GM23338 (cell line): ENCODE data around the gene OR10S1.

Experiments
- CREB1 ChIP-seq: fragments of 250-450 bp; sonication (Bioruptor Pico); IDR thresholded peaks from 2 replicates; pipeline ENCODE4 v1.5.0; 2020; ENCODE audit warnings: low read depth, mild to moderate bottlenecking, moderate library complexity
- EZH2 ChIP-seq: fragments of 200-600 bp; sonication (generic); IDR thresholded peaks from one replicate; pipeline ENCODE4 v1.8.0; 2017; ENCODE audit warnings: antibody characterized with exemption, mild to moderate bottlenecking, low read depth; ENCODE audit not compliant: unreplicated experiment
- EZH2phosphoT487 ChIP-seq: fragments of 200-600 bp; sonication (generic); IDR thresholded peaks from one replicate; pipeline ENCODE4 v1.8.1; 2018; ENCODE audit warnings: antibody characterized with exemption; ENCODE audit not compliant: unreplicated experiment
- JUNB ChIP-seq: IDR thresholded peaks from one replicate; pipeline ENCODE4 v1.6.1; 2016; ENCODE audit warnings: antibody characterized with exemption; ENCODE audit not compliant: unreplicated experiment
- NANOG ChIP-seq: IDR thresholded peaks from 2 replicates; pipeline ENCODE4 v1.6.1; 2016; ENCODE audit warnings: antibody characterized with exemption, borderline replicate concordance
- POLR2AphosphoS5 ChIP-seq: IDR thresholded peaks from 2 replicates; pipeline ENCODE4 v1.6.1; 2016; ENCODE audit warnings: antibody characterized with exemption, low read depth
- STAT1 ChIP-seq: IDR thresholded peaks from one replicate; pipeline ENCODE4 v1.6.1; 2016; ENCODE audit warnings: antibody characterized with exemption; ENCODE audit not compliant: unreplicated experiment
- ZNF114 ChIP-seq: fragments of 250-450 bp; sonication (Bioruptor Pico); IDR thresholded peaks from 2 replicates; pipeline ENCODE4 v1.5.0; 2020; ENCODE audit warnings: mild to moderate bottlenecking, moderate library complexity
- ZNF331 ChIP-seq: fragments of 250-450 bp; sonication (Bioruptor Pico); IDR thresholded peaks from 2 replicates; pipeline ENCODE4 v1.5.0; 2020; ENCODE audit warnings: low read depth, mild to moderate bottlenecking, moderate library complexity
- TF ChIP-seq, protein P1 (sequence below), 2 experiments: fragments of 200-600 bp in 1 of 2; sonication (generic) in 1 of 2; conservative IDR thresholded peaks; 2 replicates each; pipeline versions ENCODE4 v1.5.1 to v1.6.1; 2016 to 2017; ENCODE audit warnings: antibody characterized with exemption in 2 of 2, low read depth in 2 of 2, mild to moderate bottlenecking in 2 of 2, moderate library complexity in 1 of 2
- TF ChIP-seq, protein P2 (sequence below): IDR thresholded peaks from one replicate; pipeline ENCODE4 v1.6.1; 2018; ENCODE audit warnings: antibody characterized with exemption; ENCODE audit not compliant: unreplicated experiment

DNA sequence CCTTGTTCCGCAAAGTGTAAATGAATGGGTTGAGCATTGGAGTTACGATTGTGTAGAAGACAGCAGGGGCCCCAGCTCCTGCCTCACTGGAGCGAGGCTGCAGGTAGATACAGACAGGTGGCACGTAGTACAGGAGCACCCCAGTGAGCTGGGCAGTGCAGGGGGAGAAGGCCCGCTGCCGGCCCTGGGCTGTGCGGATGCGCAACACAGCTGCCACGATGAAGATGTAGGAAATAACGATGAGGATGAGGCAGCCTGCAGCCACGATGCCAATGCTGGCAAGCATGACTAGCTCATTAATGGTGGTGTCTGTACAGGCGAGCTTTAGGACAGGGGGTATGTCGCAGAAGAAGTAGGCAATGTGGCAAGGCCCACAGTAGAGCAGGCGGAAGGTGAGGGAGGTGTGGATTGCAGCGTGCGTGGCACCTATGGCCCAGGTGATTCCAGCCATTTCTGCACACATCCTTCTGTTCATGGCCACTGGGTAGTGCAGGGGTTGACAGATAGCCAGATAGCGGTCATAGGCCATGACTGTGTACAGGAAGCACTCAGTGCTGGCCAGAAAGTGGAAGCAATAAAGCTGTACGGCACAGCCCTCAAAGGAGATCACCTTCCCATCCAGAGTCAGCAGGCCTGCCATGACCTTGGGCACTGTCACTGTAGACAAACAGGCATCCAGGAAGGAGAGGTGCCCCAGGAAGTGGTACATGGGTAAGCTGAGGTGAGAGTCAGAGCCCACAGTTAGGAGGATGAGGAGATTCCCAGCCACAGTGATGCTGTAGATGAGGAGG, 616 bp downstream of the OR10S1 start:
- TF ChIP-seq, protein P1, sequence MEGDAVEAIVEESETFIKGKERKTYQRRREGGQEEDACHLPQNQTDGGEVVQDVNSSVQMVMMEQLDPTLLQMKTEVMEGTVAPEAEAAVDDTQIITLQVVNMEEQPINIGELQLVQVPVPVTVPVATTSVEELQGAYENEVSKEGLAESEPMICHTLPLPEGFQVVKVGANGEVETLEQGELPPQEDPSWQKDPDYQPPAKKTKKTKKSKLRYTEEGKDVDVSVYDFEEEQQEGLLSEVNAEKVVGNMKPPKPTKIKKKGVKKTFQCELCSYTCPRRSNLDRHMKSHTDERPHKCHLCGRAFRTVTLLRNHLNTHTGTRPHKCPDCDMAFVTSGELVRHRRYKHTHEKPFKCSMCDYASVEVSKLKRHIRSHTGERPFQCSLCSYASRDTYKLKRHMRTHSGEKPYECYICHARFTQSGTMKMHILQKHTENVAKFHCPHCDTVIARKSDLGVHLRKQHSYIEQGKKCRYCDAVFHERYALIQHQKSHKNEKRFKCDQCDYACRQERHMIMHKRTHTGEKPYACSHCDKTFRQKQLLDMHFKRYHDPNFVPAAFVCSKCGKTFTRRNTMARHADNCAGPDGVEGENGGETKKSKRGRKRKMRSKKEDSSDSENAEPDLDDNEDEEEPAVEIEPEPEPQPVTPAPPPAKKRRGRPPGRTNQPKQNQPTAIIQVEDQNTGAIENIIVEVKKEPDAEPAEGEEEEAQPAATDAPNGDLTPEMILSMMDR (conservative IDR thresholded peaks at IDR 0.05; ENCODE audit: low read depth in 2 of 2) = no peak
- TF ChIP-seq STAT1 (no peak), POLR2AphosphoS5 (no peak), CREB1 (no peak), EZH2phosphoT487 (no peak), EZH2 (no peak), NANOG (no peak), JUNB (no peak), ZNF114 (CRISPR knock-in tag) (no peak), ZNF331 (CRISPR knock-in tag) (no peak)
- TF ChIP-seq, protein P2, sequence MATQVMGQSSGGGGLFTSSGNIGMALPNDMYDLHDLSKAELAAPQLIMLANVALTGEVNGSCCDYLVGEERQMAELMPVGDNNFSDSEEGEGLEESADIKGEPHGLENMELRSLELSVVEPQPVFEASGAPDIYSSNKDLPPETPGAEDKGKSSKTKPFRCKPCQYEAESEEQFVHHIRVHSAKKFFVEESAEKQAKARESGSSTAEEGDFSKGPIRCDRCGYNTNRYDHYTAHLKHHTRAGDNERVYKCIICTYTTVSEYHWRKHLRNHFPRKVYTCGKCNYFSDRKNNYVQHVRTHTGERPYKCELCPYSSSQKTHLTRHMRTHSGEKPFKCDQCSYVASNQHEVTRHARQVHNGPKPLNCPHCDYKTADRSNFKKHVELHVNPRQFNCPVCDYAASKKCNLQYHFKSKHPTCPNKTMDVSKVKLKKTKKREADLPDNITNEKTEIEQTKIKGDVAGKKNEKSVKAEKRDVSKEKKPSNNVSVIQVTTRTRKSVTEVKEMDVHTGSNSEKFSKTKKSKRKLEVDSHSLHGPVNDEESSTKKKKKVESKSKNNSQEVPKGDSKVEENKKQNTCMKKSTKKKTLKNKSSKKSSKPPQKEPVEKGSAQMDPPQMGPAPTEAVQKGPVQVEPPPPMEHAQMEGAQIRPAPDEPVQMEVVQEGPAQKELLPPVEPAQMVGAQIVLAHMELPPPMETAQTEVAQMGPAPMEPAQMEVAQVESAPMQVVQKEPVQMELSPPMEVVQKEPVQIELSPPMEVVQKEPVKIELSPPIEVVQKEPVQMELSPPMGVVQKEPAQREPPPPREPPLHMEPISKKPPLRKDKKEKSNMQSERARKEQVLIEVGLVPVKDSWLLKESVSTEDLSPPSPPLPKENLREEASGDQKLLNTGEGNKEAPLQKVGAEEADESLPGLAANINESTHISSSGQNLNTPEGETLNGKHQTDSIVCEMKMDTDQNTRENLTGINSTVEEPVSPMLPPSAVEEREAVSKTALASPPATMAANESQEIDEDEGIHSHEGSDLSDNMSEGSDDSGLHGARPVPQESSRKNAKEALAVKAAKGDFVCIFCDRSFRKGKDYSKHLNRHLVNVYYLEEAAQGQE = no peak
